Liver (tissue), 9 donors: ENCODE data around the gene ARID3C. TPM values are rescaled to one million over a fixed set of nuclear protein-coding genes. Genes with fewer than 3 reads are reported as not detected.
A peak's percentile ranks its signal among the peaks of the same experiment; 100 is the strongest.

Source experiments
- DNase-seq: peaks from one replicate; pipeline ENCODE4 v3.0.0-alpha.2; 2017; ENCODE audit warnings: low spot score
- H3K27ac ChIP-seq, 2 donors: one replicate each; pipeline ENCODE4 v1.7.0; 2013; ENCODE audit warnings: inconsistent platforms in 2 of 2, low read length in 2 of 2, control low read depth in 1 of 2, low read depth in 1 of 2, mild to moderate bottlenecking in 1 of 2
- H3K27me3 ChIP-seq, 4 donors: one replicate each; pipeline versions ENCODE4 v1.6.1 to v1.7.0; 2013; ENCODE audit warnings: low read length in 3 of 4, inconsistent platforms in 1 of 4, mild to moderate bottlenecking in 1 of 4, moderate library complexity in 1 of 4; ENCODE audit not compliant: control insufficient read depth in 4 of 4, insufficient read depth in 4 of 4
- H3K36me3 ChIP-seq, 4 donors: one replicate each; pipeline versions ENCODE4 v1.6.1 to v1.7.0; 2013; ENCODE audit warnings: low read length in 3 of 4, mild to moderate bottlenecking in 3 of 4, low read depth in 1 of 4, moderate library complexity in 1 of 4; ENCODE audit not compliant: control insufficient read depth in 4 of 4, insufficient read depth in 3 of 4
- H3K4me1 ChIP-seq, 4 donors: one replicate each; pipeline versions ENCODE4 v1.6.1 to v1.7.0; 2013; ENCODE audit warnings: low read length in 3 of 4, mild to moderate bottlenecking in 3 of 4, moderate library complexity in 1 of 4; ENCODE audit not compliant: control insufficient read depth in 4 of 4, insufficient read depth in 4 of 4
- H3K4me3 ChIP-seq, 3 donors: one replicate each; pipeline versions ENCODE4 v1.6.1 to v1.7.0; 2013; ENCODE audit warnings: low read length in 3 of 3, control low read depth in 1 of 3, low read depth in 1 of 3, mild to moderate bottlenecking in 1 of 3
- H3K9ac ChIP-seq, 2 donors: one replicate each; pipeline ENCODE4 v1.7.0; 2013; ENCODE audit warnings: low read length in 2 of 2, mild to moderate bottlenecking in 2 of 2, moderate library complexity in 2 of 2, control low read depth in 1 of 2, low read depth in 1 of 2
- H3K9me3 ChIP-seq, 4 donors: one replicate each; pipeline versions ENCODE4 v1.6.1 to v1.7.0; 2013; ENCODE audit warnings: low read length in 3 of 4; ENCODE audit not compliant: control insufficient read depth in 4 of 4
- ATF3 ChIP-seq: IDR thresholded peaks from 2 replicates; pipeline ENCODE4 v1.6.1; 2016; ENCODE audit warnings: antibody characterized with exemption
- CTCF ChIP-seq: fragments of 150-350 bp; IDR thresholded peaks from 2 replicates; pipeline ENCODE4 v1.5.1; 2017; ENCODE audit warnings: improper control_type of control experiment, low read depth, low read length; ENCODE audit not compliant: missing input control
- EGR1 ChIP-seq, 2 donors: IDR thresholded peaks; 2 replicates each; pipeline ENCODE4 v1.6.1; 2016 to 2018; ENCODE audit warnings: antibody characterized with exemption in 2 of 2, low read depth in 2 of 2
- FOXA1 ChIP-seq: IDR thresholded peaks from 2 replicates; pipeline ENCODE4 v1.6.1; 2016; ENCODE audit warnings: antibody characterized with exemption
- FOXA2 ChIP-seq: IDR thresholded peaks from 2 replicates; pipeline ENCODE4 v1.6.1; 2016; ENCODE audit warnings: antibody characterized with exemption
- HNF4A ChIP-seq, 2 donors: conservative IDR thresholded peaks; 2 replicates each; pipeline ENCODE4 v1.6.1; 2016; ENCODE audit warnings: antibody characterized with exemption in 2 of 2, mild to moderate bottlenecking in 2 of 2
- HNF4G ChIP-seq: IDR thresholded peaks from 2 replicates; pipeline ENCODE4 v1.6.1; 2016; ENCODE audit warnings: antibody characterized with exemption
- JUND ChIP-seq, 2 donors: IDR thresholded peaks; 2 replicates each; pipeline ENCODE4 v1.6.1; 2016; ENCODE audit warnings: antibody characterized with exemption in 2 of 2
- NR2F2 ChIP-seq: IDR thresholded peaks from 2 replicates; pipeline ENCODE4 v1.6.1; 2016; ENCODE audit warnings: antibody characterized with exemption
- RAD21 ChIP-seq, 2 donors: IDR thresholded peaks; 2 replicates each; pipeline ENCODE4 v1.6.1; 2016; ENCODE audit warnings: antibody characterized with exemption in 2 of 2, mild to moderate bottlenecking in 2 of 2
- REST ChIP-seq: IDR thresholded peaks from 2 replicates; pipeline ENCODE4 v1.6.1; 2016; ENCODE audit warnings: antibody characterized with exemption, mild to moderate bottlenecking
- RXRA ChIP-seq, 2 donors: IDR thresholded peaks; 2 replicates each; pipeline ENCODE4 v1.6.1; 2017 to 2018; ENCODE audit warnings: antibody characterized with exemption in 2 of 2, mild to moderate bottlenecking in 1 of 2
- SP1 ChIP-seq: IDR thresholded peaks from 2 replicates; pipeline ENCODE4 v1.6.1; 2018; ENCODE audit warnings: antibody characterized with exemption, mild to moderate bottlenecking
- TAF1 ChIP-seq: conservative IDR thresholded peaks from 2 replicates; pipeline ENCODE4 v1.6.1; 2016; ENCODE audit warnings: antibody characterized with exemption, mild to moderate bottlenecking
- YY1 ChIP-seq: IDR thresholded peaks from 2 replicates; pipeline ENCODE4 v1.6.1; 2016; ENCODE audit warnings: antibody characterized with exemption, mild to moderate bottlenecking
- ZBTB33 ChIP-seq: IDR thresholded peaks from 2 replicates; pipeline ENCODE4 v1.6.1; 2016; ENCODE audit warnings: antibody characterized with exemption
- WGBS: extraction: QIAGEN DNeasy Blood & Tissue Kit; methylation state at CpG from one replicate; pipeline ENCODE4 v1.1.7; 2013; 5-methylcytosine and 5-hydroxymethylcytosine counted together
- polyA plus RNA-seq, 2 donors: library from polyadenylated mRNA; stranded (reverse) in 1 of 2; unstranded in 1 of 2; fragments of 200-250 nt in 1 of 2; fragments of >200 nt in 1 of 2; fragmentation: Nextera tagmentation in 1 of 2; extraction: Ambion mirVana in 1 of 2; gene quantifications; one replicate each; pipeline versions ENCODE4 v1.2.1 to v1.2.3, GENCODE V29; 2013 to 2015
- total RNA-seq, 2 donors: library from RNA; depleted of rRNA; stranded (reverse); fragments of >200 nt; gene quantifications; one replicate each; pipeline ENCODE4 v1.2.3, GENCODE V29; 2014
- donor health status: healthy.
- donor health status: healthy.
- donor health status: healthy.
- donor health status: healthy.
- donor health status: healthy.

ARID3C gene
- total and polyA plus RNA-seq, 4 donors: 0.58 to 2.6 (median 1.7) TPM

- TF ChIP-seq ATF3 (no peak), REST (no peak), FOXA1 (no peak), SP1 (no peak), RXRA (IDR thresholded peaks at IDR 0.05) (no peak), NR2F2 (no peak), TAF1 (no peak), EGR1 (IDR thresholded peaks at IDR 0.05; ENCODE audit: low read depth in 2 of 2) (no peak), HNF4A (conservative IDR thresholded peaks at IDR 0.05) (no peak), HNF4G (no peak), CTCF (no peak), RAD21 (IDR thresholded peaks at IDR 0.05) (no peak), YY1 (no peak), FOXA2 (no peak), JUND (IDR thresholded peaks at IDR 0.05) (no peak), ZBTB33 (no peak)
- no peak for DNase-seq
- peaks cover 6 to 88% (median 78%) of the 10 kb centered on the region in 4 donors for H3K4me1 ChIP-seq
- no peaks in the 10 kb centered on the region for H3K9me3 ChIP-seq
- H3K27me3 ChIP-seq: no peaks in the 10 kb centered on the region
- no peak overlapping the region for H3K4me3 ChIP-seq
- WGBS: 43% methylated on average over 5 of the region's 5 CpGs
- no peak overlapping the region for H3K9ac ChIP-seq
- H3K27ac ChIP-seq: no peak overlapping the region
- peaks cover 0 to 4% (median 2%) of the 10 kb centered on the region in 4 donors for H3K36me3 ChIP-seq
These were observed 4.3 kb upstream of the ARID3C start for GRCh38 chr9:34633166-34633565.

GRCh38 chr9:34630402-34631154, 1.7 kb upstream of the ARID3C start:
- Histone ChIP-seq H3K4me3 (peak overlapping the region; percentile 10 to 52 (median 36)), H3K27me3 (no peaks in the 10 kb centered on the region), H3K9ac (peak overlapping the region in 1 of 2 donors; percentile 21), H3K36me3 (peaks cover 0 to 4% (median 2%) of the 10 kb centered on the region in 4 donors), H3K4me1 (peaks cover 6 to 74% (median 68%) of the 10 kb centered on the region in 4 donors), H3K27ac (peak overlapping the region; percentile 86 to 91), H3K9me3 (no peaks in the 10 kb centered on the region)
- WGBS: 10% methylated on average over 5 of the region's 5 CpGs
- DNase-seq: no peak
- TF ChIP-seq SP1: peak; percentile 78
- peak; percentile 29 for TF ChIP-seq YY1
- no peak for TF ChIP-seq CTCF
- TF ChIP-seq JUND (IDR thresholded peaks at IDR 0.05): peak in 1 of 2 donors; percentile 22
- TF ChIP-seq ATF3: no peak
- peak; percentile 18 to 52 for TF ChIP-seq RXRA (IDR thresholded peaks at IDR 0.05)
- TF ChIP-seq FOXA1: no peak
- no peak for TF ChIP-seq TAF1
- peak; percentile 52 for TF ChIP-seq REST
